Islet of Langerhans (tissue), 1 donor: ENCODE measurements around the gene SPG11.
"Not testable (repeated sequence)": the region's sequence is repeated elsewhere in the genome, so short reads cannot be mapped to it uniquely, and the experiment has no call there.

ENCODE experiments used
- FAIRE-seq: peaks from one replicate; lab custom pipeline; 2011; peaks lifted over from hg19 to GRCh38; lab: Jason Lieb, UNC

SPG11 gene

GRCh38 chr15:44663410-44664308 is at the start of gene SPG11:
Gene SPG11 (minus strand): TSS chr15:44663662. CDS start chr15:44663647, 15 bp downstream.
- peak; percentile 85 for FAIRE-seq

- no peak for FAIRE-seq
Measured at GRCh38 chr15:44712346-44713005, 49.0 kb upstream of the SPG11 start.

GRCh38 chr15:44711743-44712345 is 48.4 kb upstream of the SPG11 start:
- no peak for FAIRE-seq

- peak; percentile 91 for FAIRE-seq
Measured at GRCh38 chr15:44711096-44711742, 47.8 kb upstream of the SPG11 start, which contains the start of the genes B2M and PATL2. Gene B2M (plus strand): TSS chr15:44711517. CDS start chr15:44711547, 30 bp downstream. Gene PATL2 (minus strand): TSS chr15:44711323. CDS start chr15:44676490, 34,833 bp downstream.

GRCh38 chr15:44710236-44711095 is 47.0 kb upstream of the SPG11 start:
- FAIRE-seq = no peak

- no peak for FAIRE-seq
Measured at GRCh38 chr15:44706946-44707636, 43.6 kb upstream of the SPG11 start.

- no peak for FAIRE-seq
Measured at GRCh38 chr15:44706401-44706800, 42.9 kb upstream of the SPG11 start.

- FAIRE-seq = no peak
Measured at GRCh38 chr15:44705986-44706385, 42.5 kb upstream of the SPG11 start.

GRCh38 chr15:44700676-44701075 is 37.2 kb upstream of the SPG11 start:
- FAIRE-seq = not testable (repeated sequence)

GRCh38 chr15:44698641-44699040 is 35.2 kb upstream of the SPG11 start:
- no peak for FAIRE-seq

- FAIRE-seq = no peak
Measured at GRCh38 chr15:44697014-44697413, 33.6 kb upstream of the SPG11 start.

- FAIRE-seq = no peak
Measured at GRCh38 chr15:44695294-44695693, 31.8 kb upstream of the SPG11 start.

- no peak for FAIRE-seq
Measured at GRCh38 chr15:44694416-44694815, 31.0 kb upstream of the SPG11 start.

- FAIRE-seq = no peak
Measured at GRCh38 chr15:44692659-44693058, 29.2 kb upstream of the SPG11 start.

- not testable (repeated sequence) for FAIRE-seq
Measured at GRCh38 chr15:44690245-44690644, 26.8 kb upstream of the SPG11 start.

GRCh38 chr15:44689318-44689717 is 25.9 kb upstream of the SPG11 start:
- not testable (repeated sequence) for FAIRE-seq

- not testable (repeated sequence) for FAIRE-seq
Measured at GRCh38 chr15:44682809-44683682, 19.6 kb upstream of the SPG11 start.

GRCh38 chr15:44682211-44682610 is 18.7 kb upstream of the SPG11 start:
- no peak for FAIRE-seq

GRCh38 chr15:44676676-44677075 is 13.2 kb upstream of the SPG11 start:
- FAIRE-seq = no peak

- no peak for FAIRE-seq
Measured at GRCh38 chr15:44675911-44676310, 12.4 kb upstream of the SPG11 start.
